Endometrial microvascular endothelial cells (primary cell): ENCODE results near the gene CEBPG. TPM values are rescaled to one million over a fixed set of nuclear protein-coding genes. Genes with fewer than 3 reads are reported as not detected.

Experiments used
- in situ Hi-C: cut with HindIII; loops from 2 replicates; pipeline ENCODE4 v1.10.0; 2017; ENCODE audit warnings: low sequenced_read_pairs, low pct_unique_long_range_greater_than_20kb; ENCODE audit errors: inconsistent ontology term
- total RNA-seq: library from RNA; depleted of rRNA; stranded (reverse); fragments of >200 nt; gene quantifications from one replicate; pipeline ENCODE4 v1.2.3, GENCODE V29; 2015; ENCODE audit errors: inconsistent ontology term

Gene CEBPG
- total RNA-seq, 1 donor from 2014 or later, result 16.4 TPM

DNA sequence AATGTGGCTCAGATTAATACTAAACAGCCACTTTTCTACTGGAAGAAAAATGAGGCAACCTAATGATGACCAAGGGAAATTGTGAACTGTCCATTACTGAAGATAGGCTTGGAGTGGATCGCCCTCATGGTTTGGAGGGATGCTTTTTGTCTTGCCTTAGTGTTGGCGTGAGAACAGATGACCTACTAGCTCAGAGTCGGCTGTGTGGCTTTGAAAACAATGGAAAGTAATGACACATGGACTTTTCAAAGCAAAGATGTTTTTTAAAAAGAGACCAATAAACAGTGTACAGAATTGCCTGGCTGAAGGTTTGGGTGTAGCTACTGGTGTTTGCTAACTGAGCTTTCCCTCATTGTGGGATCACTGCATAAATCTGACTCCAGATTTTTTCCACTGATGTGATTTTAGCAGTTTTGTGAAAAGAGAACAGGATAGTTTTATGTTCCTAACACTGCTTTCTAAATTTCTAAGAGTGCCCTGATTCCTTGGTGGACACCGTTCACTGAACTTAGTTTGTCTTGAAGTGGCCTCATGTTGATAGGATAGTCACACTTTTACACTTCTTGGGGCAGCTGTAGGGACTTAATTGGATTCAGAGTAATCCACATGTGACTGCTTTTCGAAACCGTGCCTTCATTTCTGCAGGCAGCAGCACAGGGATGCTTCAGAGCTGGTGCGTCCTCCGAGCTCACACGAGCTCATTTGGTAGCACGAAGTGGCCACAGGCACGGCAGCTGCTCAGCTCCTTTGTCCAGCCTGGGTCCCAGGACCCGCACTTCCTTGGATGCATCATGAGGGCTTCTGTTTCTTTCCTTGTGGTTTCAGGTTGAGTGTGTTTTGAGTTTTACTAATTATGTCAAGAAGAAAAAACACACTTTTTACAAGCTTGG lies 4.3 kb downstream of the CEBPG start:
- in situ Hi-C loops, result no loop called here

- in situ Hi-C loops, result no loop called here
Observed at GRCh38 chr19:33379151-33379829, 5.8 kb downstream of the CEBPG start.

- in situ Hi-C loops, result no loop called here
Observed at GRCh38 chr19:33381101-33381500, 7.6 kb downstream of the CEBPG start.

- in situ Hi-C loops, result no loop called here
Observed at GRCh38 chr19:33382006-33382405, 8.5 kb downstream of the CEBPG start.

DNA sequence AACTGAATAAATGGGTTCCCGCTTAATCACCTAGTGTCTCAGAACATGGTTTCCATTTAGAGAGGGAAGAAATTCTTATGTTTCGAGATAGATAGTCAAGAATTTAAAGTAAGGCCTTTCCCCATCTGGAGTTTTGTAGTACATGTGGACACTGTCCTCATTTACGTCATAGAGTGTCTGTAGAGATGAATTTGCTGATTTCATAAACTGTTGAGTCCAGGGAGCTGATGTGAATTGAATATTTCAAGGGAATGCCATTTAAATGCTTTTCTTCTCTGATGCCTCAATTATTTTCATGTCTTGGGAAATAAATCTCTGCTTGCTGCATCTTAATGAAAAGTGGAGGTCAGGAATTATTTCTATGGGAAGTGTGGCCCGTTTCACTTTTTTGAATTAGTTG lies 9.5 kb downstream of the CEBPG start:
- in situ Hi-C loops, result no loop called here

- in situ Hi-C loops, result no loop called here
Observed at GRCh38 chr19:33383720-33384292, 10.3 kb downstream of the CEBPG start.

GRCh38 chr19:33384983-33385382 lies 11.5 kb downstream of the CEBPG start:
- in situ Hi-C loops, result no loop called here

- in situ Hi-C loops, result no loop called here
Observed at GRCh38 chr19:33385956-33386355, 12.4 kb downstream of the CEBPG start.

DNA sequence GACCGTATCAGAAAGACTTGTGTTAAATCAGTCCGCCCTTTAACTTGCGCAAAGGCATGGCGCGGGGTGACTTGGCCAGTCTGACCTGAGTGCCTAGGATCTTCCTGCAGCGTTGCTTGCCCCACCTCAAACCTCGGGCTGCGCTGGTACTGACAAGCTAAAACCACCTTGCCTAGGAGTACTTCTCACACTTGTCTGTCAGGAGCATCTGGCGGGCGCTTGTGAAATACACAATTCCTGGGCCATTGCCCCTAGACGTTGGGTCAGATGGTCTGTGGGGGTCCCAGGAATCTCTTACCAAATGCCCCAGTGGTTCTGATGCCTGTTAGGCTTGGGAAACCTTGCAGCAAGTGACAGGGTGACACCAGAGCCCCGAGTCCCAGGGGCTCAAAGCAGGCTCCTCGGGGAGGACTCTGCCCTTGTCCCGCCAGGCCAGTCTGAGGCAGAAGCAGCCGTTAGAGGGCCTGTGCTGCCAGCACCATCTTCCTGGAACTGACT lies 12.9 kb downstream of the CEBPG start:
- in situ Hi-C loops, result no loop called here

- in situ Hi-C loops, result no loop called here
Observed at GRCh38 chr19:33387351-33388230, 14.1 kb downstream of the CEBPG start.

GRCh38 chr19:33388231-33388724 lies 14.8 kb downstream of the CEBPG start:
- in situ Hi-C loops, result no loop called here

GRCh38 chr19:33388725-33389420 lies 15.4 kb downstream of the CEBPG start:
- in situ Hi-C loops, result no loop called here

- in situ Hi-C loops, result no loop called here
Observed at GRCh38 chr19:33389421-33390100, 16.1 kb downstream of the CEBPG start.

DNA sequence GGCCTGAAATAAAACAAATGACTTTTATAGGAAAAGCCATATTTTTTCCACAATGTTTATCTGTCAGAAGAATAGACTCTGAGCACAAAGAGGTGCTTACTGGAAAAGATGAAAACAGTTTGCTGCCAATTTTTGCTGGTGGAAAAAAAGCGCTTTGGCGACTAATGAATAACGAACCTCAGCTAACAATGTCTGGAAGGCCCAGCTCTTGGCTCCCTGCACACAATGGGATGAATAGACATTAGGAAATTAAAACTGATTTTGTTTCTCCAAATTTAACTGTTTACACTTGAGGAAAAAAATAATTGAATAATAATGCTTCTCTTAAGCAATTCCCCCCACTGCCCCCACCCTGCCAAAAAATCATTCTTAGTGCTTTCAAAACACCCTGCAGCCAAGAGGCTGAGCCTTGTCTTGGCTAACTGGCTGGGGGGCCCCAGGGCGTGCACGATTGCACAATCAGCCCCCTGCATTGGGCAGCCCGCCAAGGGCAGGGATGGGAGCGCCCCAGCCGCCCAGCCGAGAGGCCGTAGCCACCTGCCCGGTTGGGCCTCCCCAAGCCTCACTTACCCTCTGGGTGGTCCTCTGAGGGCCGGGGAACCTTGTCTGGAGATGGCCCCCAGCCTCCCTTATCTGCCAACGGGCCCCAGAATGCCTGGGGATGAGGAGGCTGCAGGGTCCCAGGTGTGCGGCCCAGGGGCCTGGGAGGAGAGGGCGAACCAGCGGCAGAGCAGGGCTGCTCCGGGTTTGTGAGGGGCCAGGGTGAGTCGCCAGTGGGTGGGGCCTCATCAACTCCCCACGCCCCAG lies 16.8 kb downstream of the CEBPG start:
- in situ Hi-C loops, result no loop called here

- in situ Hi-C loops, result no loop called here
Observed at GRCh38 chr19:33390908-33391630, 17.6 kb downstream of the CEBPG start.

DNA sequence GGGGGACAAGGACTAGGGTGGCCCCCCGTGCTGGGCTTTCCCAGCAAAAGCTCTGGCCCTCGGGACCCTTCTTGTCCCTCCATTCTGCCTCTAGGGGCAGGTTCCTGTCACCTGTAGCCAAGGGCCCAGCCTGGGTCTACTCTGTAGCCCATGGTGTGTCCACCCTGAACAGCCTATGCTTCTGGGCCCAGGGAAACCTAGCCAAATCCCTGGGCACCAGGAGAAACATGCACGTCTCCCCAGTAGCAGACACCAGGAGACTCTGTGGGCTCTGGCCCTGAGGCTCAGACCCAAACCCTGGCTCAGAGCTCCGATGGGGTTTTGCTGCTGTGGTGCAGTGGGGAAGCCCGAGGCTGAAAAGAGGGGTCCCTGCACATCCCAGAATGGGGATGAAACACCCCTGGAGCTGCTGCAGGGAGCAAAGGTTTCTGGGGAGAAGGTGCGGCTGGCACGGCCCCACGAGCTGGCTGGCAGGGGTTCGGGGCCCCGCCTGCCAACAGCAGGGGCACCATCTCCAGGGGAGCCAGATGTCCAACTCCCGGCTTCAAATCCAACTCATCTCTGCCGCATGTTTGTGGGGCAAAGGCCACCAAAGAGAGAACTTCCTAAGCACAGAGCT lies 18.2 kb downstream of the CEBPG start:
- in situ Hi-C loops, result no loop called here
